ENCODE data around the gene TRAPPC12.
A peak's percentile ranks its signal among the peaks of the same experiment; 100 is the strongest.

The TRAPPC12 gene

GRCh38 chr2:3414133-3414860, 34.8 kb downstream of the TRAPPC12 start:
- DNase-seq (ENCODE audit: insufficient read length): no peak
- TF ChIP-seq TAF1 (IDR thresholded peaks at IDR 0.05; ENCODE audit: borderline replicate concordance, low read depth, low read length): no peak
- no peak for TF ChIP-seq POLR2AphosphoS5 (IDR thresholded peaks at IDR 0.05; ENCODE audit: low read depth, low read length)
- no peak for TF ChIP-seq POLR2A (IDR thresholded peaks at IDR 0.05; ENCODE audit: low read depth, low read length)
- FAIRE-seq: no peak

DNA sequence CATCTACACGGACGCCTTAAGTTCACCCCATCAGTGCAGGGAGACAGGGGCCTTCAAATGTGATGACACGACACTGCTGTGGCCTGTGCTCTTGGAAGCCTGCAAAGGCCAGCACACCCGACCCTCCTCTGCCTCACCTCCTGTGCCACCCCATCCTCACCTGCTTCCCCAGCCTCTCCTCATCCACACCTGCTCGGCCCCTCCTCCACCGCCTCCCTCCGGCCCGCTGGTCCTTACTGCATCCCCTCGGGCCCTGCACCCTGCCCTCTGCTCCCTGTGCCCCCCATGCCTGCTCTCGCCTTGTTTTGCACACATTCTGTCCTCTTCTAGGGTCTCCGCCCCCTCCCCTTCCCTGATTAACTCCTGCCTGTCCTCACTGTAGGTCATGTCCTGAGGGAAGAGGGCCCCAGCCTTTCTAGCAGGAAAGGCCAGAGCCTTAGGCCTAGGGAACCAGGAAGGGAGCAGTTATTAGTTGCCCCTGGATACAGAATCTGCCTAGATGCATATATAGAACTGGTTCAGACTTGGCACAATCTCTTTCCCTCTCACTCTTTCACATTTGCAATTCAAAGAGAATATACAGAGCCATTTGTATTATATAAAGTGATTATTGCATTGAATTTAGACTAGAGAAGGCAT, 39.4 kb downstream of the TRAPPC12 start:
- no peak for FAIRE-seq
- TF ChIP-seq POLR2A (IDR thresholded peaks at IDR 0.05; ENCODE audit: low read depth, low read length): no peak

GRCh38 chr2:3420076-3420768, 40.7 kb downstream of the TRAPPC12 start:
- FAIRE-seq: no peak
- no peak for TF ChIP-seq TAF1 (IDR thresholded peaks at IDR 0.05; ENCODE audit: borderline replicate concordance, low read depth, low read length)
- no peak for TF ChIP-seq POLR2A (IDR thresholded peaks at IDR 0.05; ENCODE audit: low read depth, low read length)
- no peak for TF ChIP-seq POLR2AphosphoS5 (IDR thresholded peaks at IDR 0.05; ENCODE audit: low read depth, low read length)
- no peak for DNase-seq (ENCODE audit: insufficient read length)

More for the DNA sequence above, 39.4 kb downstream of the TRAPPC12 start:
- no peak for DNase-seq (ENCODE audit: insufficient read length)

DNA sequence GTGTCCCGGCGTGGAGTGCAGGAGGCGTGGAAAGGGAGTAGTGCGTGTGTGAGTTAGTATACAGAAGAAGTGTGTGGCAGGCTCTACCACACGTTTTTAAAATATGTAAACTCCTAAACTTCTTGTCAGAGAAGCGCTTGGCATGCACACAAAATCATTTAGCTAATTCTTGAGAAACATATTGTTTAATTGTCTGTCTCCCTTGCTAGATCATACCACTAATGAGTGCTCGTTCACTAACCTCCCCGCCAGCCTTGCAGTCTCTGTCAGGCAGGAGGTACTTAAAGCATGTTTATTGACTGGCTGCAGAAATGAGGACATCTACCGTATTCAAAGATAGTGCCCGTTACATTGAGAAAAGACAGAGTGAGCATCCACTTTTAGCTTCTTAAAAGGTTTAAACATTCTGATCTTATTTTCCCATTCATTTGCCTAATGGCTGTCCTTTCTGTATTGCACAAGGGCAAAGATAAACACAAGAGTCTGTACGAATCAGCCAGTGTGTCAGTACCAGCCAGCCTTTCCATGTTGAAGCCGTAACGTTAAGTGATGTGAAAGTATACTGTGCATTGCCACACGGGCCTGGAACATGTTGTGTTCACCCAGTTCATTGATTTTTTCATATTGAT, 41.4 kb downstream of the TRAPPC12 start:
- no peak for DNase-seq (ENCODE audit: insufficient read length)
- no peak for TF ChIP-seq POLR2AphosphoS5 (IDR thresholded peaks at IDR 0.05; ENCODE audit: low read depth, low read length)
- no peak for TF ChIP-seq TAF1 (IDR thresholded peaks at IDR 0.05; ENCODE audit: borderline replicate concordance, low read depth, low read length)
- no peak for FAIRE-seq

DNA sequence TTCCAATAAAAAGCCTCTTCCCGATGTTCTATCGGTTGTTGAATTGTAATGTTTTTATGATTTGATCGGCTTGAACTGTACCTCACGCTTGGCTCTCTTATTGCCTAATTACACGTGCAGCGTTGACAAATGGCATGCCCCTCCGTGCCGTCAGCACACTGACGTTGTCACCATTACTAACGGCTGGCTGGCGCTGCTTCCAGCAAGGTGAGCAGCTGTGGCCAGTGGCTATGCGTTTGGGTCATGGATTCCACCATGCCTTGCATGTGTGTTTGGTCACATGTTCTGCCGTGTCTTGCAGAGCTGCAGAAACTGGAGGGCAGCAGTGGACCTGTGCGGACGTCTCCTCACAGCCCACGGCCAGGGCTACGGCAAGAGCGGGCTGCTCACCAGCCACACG, 42.1 kb downstream of the TRAPPC12 start:
- DNase-seq (ENCODE audit: insufficient read length) (no peak), FAIRE-seq (no peak)
- TF ChIP-seq POLR2AphosphoS5 (IDR thresholded peaks at IDR 0.05; ENCODE audit: low read depth, low read length): no peak
- TF ChIP-seq POLR2A (IDR thresholded peaks at IDR 0.05; ENCODE audit: low read depth, low read length): no peak
- no peak for TF ChIP-seq TAF1 (IDR thresholded peaks at IDR 0.05; ENCODE audit: borderline replicate concordance, low read depth, low read length)

DNA sequence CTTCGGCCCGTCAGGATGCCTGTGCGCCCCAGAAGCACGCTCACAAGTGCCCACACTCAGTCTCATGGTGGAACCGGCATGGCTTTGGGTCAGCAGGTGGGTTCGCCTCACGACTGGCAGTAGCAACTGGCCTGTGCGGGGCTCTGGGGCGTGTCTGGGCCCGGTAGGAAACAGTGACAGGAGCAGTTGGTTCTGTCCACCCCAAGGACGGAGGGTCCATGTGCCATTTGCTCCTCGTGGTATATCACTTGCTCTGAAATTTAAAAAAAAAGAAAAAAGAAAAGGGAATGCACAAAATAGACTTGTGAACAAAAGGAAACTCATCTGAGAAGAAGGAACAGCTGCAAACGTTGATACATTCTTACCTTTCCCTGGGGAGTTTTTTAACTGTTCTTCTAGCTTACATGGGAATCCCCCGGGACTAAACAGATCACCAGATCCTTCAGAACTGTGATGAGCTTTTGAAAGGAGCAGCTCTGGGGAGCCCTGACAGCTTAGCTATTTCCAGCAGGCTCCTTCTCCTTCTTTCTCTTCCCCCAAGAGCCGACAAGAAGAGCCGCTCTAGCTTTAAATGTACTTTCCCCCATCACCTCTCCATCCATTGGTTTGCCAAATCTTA, 42.8 kb downstream of the TRAPPC12 start:
- DNase-seq (ENCODE audit: insufficient read length): no peak
- TF ChIP-seq POLR2A (IDR thresholded peaks at IDR 0.05; ENCODE audit: low read depth, low read length) (no peak), TAF1 (IDR thresholded peaks at IDR 0.05; ENCODE audit: borderline replicate concordance, low read depth, low read length) (no peak), POLR2AphosphoS5 (IDR thresholded peaks at IDR 0.05; ENCODE audit: low read depth, low read length) (no peak)
- FAIRE-seq: no peak

- DNase-seq (ENCODE audit: insufficient read length) (peak; percentile 43), FAIRE-seq (peak; percentile 24)
- TF ChIP-seq POLR2AphosphoS5 (IDR thresholded peaks at IDR 0.05; ENCODE audit: low read depth, low read length): no peak
- no peak for TF ChIP-seq TAF1 (IDR thresholded peaks at IDR 0.05; ENCODE audit: borderline replicate concordance, low read depth, low read length)
- TF ChIP-seq POLR2A (IDR thresholded peaks at IDR 0.05; ENCODE audit: low read depth, low read length): no peak
Observed at GRCh38 chr2:3423492-3424170, 44.1 kb downstream of the TRAPPC12 start.

DNA sequence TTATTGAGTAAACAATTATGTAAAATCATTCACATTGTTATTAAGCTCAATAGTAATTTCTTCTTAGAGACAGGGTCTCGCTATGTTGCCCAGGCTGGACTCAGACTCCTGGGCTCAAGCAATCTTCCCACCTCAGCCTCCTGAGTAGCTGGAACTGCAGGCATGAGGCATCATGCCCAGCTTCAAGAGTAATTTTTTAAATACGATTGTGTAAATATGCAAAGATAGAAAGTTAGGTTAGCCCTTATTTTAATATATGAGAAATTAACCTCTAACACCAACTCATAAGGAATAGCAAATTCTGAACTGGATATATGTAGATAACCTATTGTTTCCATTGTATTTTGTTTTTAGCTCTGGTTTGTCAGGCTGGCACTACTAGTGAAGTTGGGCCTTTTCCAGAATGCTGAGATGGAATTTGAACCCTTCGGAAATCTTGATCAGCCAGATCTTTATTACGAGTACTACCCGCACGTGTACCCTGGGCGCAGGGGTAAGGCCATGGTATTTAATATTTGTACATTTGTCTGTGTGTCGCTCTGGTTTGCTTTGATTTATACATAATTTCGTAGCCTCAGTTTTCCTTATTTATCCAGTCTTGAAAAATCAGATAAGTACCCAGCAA, 44.8 kb downstream of the TRAPPC12 start:
- no peak for TF ChIP-seq POLR2AphosphoS5 (IDR thresholded peaks at IDR 0.05; ENCODE audit: low read depth, low read length)
- TF ChIP-seq TAF1 (IDR thresholded peaks at IDR 0.05; ENCODE audit: borderline replicate concordance, low read depth, low read length): no peak
- no peak for TF ChIP-seq POLR2A (IDR thresholded peaks at IDR 0.05; ENCODE audit: low read depth, low read length)
- DNase-seq (ENCODE audit: insufficient read length) (no peak), FAIRE-seq (no peak)

DNA sequence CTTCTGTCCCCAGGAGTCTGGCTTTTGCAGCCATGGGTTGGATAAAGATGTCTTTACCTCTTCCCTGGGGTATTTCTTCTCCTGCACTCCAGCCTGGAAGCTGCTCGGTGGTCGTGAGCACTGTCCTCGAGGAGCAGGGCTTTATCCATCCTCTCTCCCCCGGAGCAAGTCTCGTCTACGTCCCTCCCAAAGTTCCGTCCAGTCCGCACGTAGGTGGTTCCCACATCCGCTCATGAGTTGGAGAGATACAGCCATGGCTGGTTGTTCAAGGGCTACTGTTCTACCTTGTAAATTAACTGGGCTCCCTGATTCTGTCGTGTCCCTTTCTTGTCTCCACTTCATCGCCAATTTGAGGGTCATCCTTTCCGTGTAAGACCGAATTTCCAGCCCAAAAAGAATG, 47.1 kb downstream of the TRAPPC12 start:
- no peak for TF ChIP-seq POLR2AphosphoS5 (IDR thresholded peaks at IDR 0.05; ENCODE audit: low read depth, low read length)
- TF ChIP-seq TAF1 (IDR thresholded peaks at IDR 0.05; ENCODE audit: borderline replicate concordance, low read depth, low read length): no peak
- no peak for TF ChIP-seq POLR2A (IDR thresholded peaks at IDR 0.05; ENCODE audit: low read depth, low read length)
- DNase-seq (ENCODE audit: insufficient read length) (no peak), FAIRE-seq (no peak)

DNA sequence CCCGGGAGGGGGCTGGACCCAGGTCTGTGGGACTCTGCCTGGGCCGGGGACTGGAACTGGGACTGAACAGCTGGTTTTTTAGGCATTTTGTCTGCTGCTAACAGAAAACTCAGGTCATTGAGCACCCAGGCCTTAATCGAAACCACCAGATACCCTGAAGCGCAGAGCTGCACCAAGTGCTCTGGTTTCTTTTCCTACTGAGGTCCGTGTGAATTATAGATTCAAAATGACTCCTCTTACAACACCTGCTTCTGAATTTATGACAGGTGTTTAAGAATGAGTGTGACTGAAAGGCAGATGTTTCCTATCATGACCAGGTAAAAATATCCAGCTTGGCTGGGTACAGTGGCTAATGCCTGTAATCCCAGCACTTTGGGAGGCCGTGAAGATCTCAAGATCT, 47.8 kb downstream of the TRAPPC12 start:
- DNase-seq (ENCODE audit: insufficient read length): peak; percentile 49
- FAIRE-seq: peak; percentile 68
- TF ChIP-seq TAF1 (IDR thresholded peaks at IDR 0.05; ENCODE audit: borderline replicate concordance, low read depth, low read length) (no peak), POLR2AphosphoS5 (IDR thresholded peaks at IDR 0.05; ENCODE audit: low read depth, low read length) (no peak), POLR2A (IDR thresholded peaks at IDR 0.05; ENCODE audit: low read depth, low read length) (no peak)

Data from GM12892 (cell line).